ENCODE data around the gene JARID2.
"Not testable (repeated sequence)": the region's sequence is repeated elsewhere in the genome, so short reads cannot be mapped to it uniquely, and the experiment has no call there.

The JARID2 gene

GRCh38 chr6:15413466-15414234 lies 167.8 kb downstream of the JARID2 start:
- Histone ChIP-seq H3K9me3 (ENCODE audit: low read length) (0 out of 2 replicates have a peak, but pooled peaks cover 1% of the 10 kb centered on the region), H3F3A (ENCODE audit: insufficient read depth, low read length) (no peaks in the 10 kb centered on the region), H3K27ac (ENCODE audit: low read depth, low read length, poor library complexity, severe bottlenecking) (no peak overlapping the region), H3K4me2 (ENCODE audit: low read length) (no peak overlapping the region), H3K4me1 (ENCODE audit: insufficient read depth, low read length, severe bottlenecking) (no peaks in the 10 kb centered on the region), H3K9ac (ENCODE audit: low read length) (no peak overlapping the region), H3K4me3 (ENCODE audit: low read depth, low read length, poor library complexity, severe bottlenecking) (no peak overlapping the region), H3K79me2 (ENCODE audit: insufficient read depth, low read length) (no peaks in the 10 kb centered on the region), H3K36me3 (ENCODE audit: insufficient read depth, low read length) (no peaks in the 10 kb centered on the region), H4K20me1 (ENCODE audit: insufficient read depth, low read length) (no peaks in the 10 kb centered on the region), H3K9me2 (ENCODE audit: low read depth, low read length) (no peaks in the 10 kb centered on the region), H3K27me3 (ENCODE audit: insufficient read depth, low read length) (0 out of 2 replicates have a peak, but pooled peaks cover 5% of the 10 kb centered on the region), H2AFZ (ENCODE audit: low read length) (no peak overlapping the region)
- TF ChIP-seq, protein P1, sequence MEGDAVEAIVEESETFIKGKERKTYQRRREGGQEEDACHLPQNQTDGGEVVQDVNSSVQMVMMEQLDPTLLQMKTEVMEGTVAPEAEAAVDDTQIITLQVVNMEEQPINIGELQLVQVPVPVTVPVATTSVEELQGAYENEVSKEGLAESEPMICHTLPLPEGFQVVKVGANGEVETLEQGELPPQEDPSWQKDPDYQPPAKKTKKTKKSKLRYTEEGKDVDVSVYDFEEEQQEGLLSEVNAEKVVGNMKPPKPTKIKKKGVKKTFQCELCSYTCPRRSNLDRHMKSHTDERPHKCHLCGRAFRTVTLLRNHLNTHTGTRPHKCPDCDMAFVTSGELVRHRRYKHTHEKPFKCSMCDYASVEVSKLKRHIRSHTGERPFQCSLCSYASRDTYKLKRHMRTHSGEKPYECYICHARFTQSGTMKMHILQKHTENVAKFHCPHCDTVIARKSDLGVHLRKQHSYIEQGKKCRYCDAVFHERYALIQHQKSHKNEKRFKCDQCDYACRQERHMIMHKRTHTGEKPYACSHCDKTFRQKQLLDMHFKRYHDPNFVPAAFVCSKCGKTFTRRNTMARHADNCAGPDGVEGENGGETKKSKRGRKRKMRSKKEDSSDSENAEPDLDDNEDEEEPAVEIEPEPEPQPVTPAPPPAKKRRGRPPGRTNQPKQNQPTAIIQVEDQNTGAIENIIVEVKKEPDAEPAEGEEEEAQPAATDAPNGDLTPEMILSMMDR (IDR thresholded peaks at IDR 0.05; ENCODE audit: low read length) = no peak
- TF ChIP-seq EZH2 (IDR thresholded peaks at IDR 0.05; ENCODE audit: borderline replicate concordance, low read length) = no peak

GRCh38 chr6:15414235-15414612 lies 168.4 kb downstream of the JARID2 start:
- Histone ChIP-seq H3K4me1 (ENCODE audit: insufficient read depth, low read length, severe bottlenecking) (no peaks in the 10 kb centered on the region), H3K9ac (ENCODE audit: low read length) (no peak overlapping the region), H3K79me2 (ENCODE audit: insufficient read depth, low read length) (no peaks in the 10 kb centered on the region), H3K9me2 (ENCODE audit: low read depth, low read length) (no peaks in the 10 kb centered on the region), H2AFZ (ENCODE audit: low read length) (no peak overlapping the region), H3K4me3 (ENCODE audit: low read depth, low read length, poor library complexity, severe bottlenecking) (no peak overlapping the region), H3K9me3 (ENCODE audit: low read length) (peaks cover 5% of the 10 kb centered on the region), H3F3A (ENCODE audit: insufficient read depth, low read length) (no peaks in the 10 kb centered on the region), H4K20me1 (ENCODE audit: insufficient read depth, low read length) (no peaks in the 10 kb centered on the region), H3K27ac (ENCODE audit: low read depth, low read length, poor library complexity, severe bottlenecking) (no peak overlapping the region), H3K27me3 (ENCODE audit: insufficient read depth, low read length) (0 out of 2 replicates have a peak, but pooled peaks cover 3% of the 10 kb centered on the region), H3K4me2 (ENCODE audit: low read length) (no peak overlapping the region), H3K36me3 (ENCODE audit: insufficient read depth, low read length) (no peaks in the 10 kb centered on the region)
- TF ChIP-seq EZH2 (IDR thresholded peaks at IDR 0.05; ENCODE audit: borderline replicate concordance, low read length) = no peak
- TF ChIP-seq, protein P1 (IDR thresholded peaks at IDR 0.05; ENCODE audit: low read length) = no peak

DNA sequence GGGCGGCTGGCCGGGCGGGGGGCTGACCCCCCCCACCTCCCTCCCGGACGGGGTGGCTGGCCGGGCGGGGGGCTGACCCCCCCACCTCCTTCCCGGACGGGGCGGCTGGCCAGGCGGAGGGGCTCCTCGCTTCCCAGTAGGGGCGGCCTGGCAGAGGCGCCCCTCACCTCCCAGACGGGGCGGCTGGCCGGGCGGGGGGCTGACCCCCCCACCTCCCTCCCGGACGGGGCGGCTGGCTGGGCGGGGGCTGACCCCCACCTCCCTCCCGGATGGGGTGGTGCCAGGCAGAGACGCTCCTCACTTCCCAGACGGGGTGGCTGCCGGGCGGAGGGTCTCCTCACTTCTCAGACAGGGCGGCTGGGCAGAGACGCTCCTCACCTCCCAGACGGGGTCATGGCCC lies 169.8 kb downstream of the JARID2 start:
- H3K4me3 ChIP-seq (ENCODE audit: low read depth, low read length, poor library complexity, severe bottlenecking); H2AFZ ChIP-seq (ENCODE audit: low read length); H3K4me2 ChIP-seq (ENCODE audit: low read length); H3K9me2 ChIP-seq (ENCODE audit: low read depth, low read length); H3K27ac ChIP-seq (ENCODE audit: low read depth, low read length, poor library complexity, severe bottlenecking); H4K20me1 ChIP-seq (ENCODE audit: insufficient read depth, low read length); H3K27me3 ChIP-seq (ENCODE audit: insufficient read depth, low read length); H3K4me1 ChIP-seq (ENCODE audit: insufficient read depth, low read length, severe bottlenecking); H3K79me2 ChIP-seq (ENCODE audit: insufficient read depth, low read length); H3K9ac ChIP-seq (ENCODE audit: low read length); H3K36me3 ChIP-seq (ENCODE audit: insufficient read depth, low read length); H3F3A ChIP-seq (ENCODE audit: insufficient read depth, low read length): not testable (repeated sequence)
- H3K9me3 ChIP-seq (ENCODE audit: low read length) = peaks cover 11% of the 10 kb centered on the region

Measured in OCI-LY1 (cell line).